Pancreas (tissue), 10 donors: ENCODE data around the gene DEPDC5. TPM values are rescaled to one million over a fixed set of nuclear protein-coding genes. Genes with fewer than 3 reads are reported as not detected.
"Not testable (repeated sequence)": the region's sequence is repeated elsewhere in the genome, so short reads cannot be mapped to it uniquely, and the experiment has no call there.

Source experiments
- ATAC-seq, 4 donors: fragments of 200-7000 bp; cut with Tn5 transposase; one replicate each; pipeline versions ENCODE4 v1.8.0 to v1.9.1; 2020; ENCODE audit warnings: mild to moderate bottlenecking in 4 of 4, moderate library complexity in 4 of 4
- DNase-seq, 6 donors: peaks; one replicate each; pipeline ENCODE4 v3.0.0-alpha.2; 2020
- FAIRE-seq: peaks from 2 replicates; lab custom pipeline; 2012; peaks lifted over from hg19 to GRCh38; lab: Jason Lieb, UNC
- H3K27ac ChIP-seq, 4 donors: fragments of 200-600 bp; sonication (generic); 1 replicate in 3 of 4; 2 replicates in 1 of 4; pipeline versions ENCODE4 v1.5.0 to v1.8.0; 2020
- H3K27me3 ChIP-seq, 4 donors: fragments of 200-600 bp; one replicate each; pipeline ENCODE4 v1.8.0; 2021
- H3K36me3 ChIP-seq, 3 donors: fragments of 200-600 bp; sonication (generic) in 1 of 3; one replicate each; pipeline versions ENCODE4 v1.5.0 to v1.8.0; 2020 to 2021
- H3K4me1 ChIP-seq, 3 donors: fragments of 200-600 bp; one replicate each; pipeline ENCODE4 v1.8.0; 2021
- H3K4me3 ChIP-seq, 4 donors: fragments of 200-600 bp; sonication (generic) in 2 of 4; one replicate each; pipeline versions ENCODE4 v1.5.0 to v1.8.0; 2020 to 2021
- H3K9me3 ChIP-seq, 4 donors: fragments of 200-600 bp; one replicate each; pipeline ENCODE4 v1.8.0; 2021
- CTCF ChIP-seq, 4 donors: fragments of 200-600 bp; sonication (generic) in 3 of 4; IDR thresholded peaks; one replicate each; pipeline versions ENCODE4 v1.5.0 to v1.8.0; 2021; ENCODE audit warnings: antibody characterized with exemption in 4 of 4
- WGBS, 2 donors: extraction: QIAGEN DNeasy Blood & Tissue Kit; methylation state at CpG; one replicate each; pipeline ENCODE4 v1.1.7; 2013; 5-methylcytosine and 5-hydroxymethylcytosine counted together
- intact Hi-C, 3 donors: fragments of 100-400 bp; cut with DNase I; formaldehyde crosslinking; loops; one replicate each; pipeline versions ENCODE4 v1.11.1 to v1.14.2; 2022
- polyA plus RNA-seq, 2 donors: library from polyadenylated mRNA; stranded (reverse); fragments of 200-250 nt; gene quantifications; one replicate each; pipeline ENCODE4 v1.2.3, GENCODE V29; 2013
- total RNA-seq, 6 donors: library from RNA; stranded (reverse); fragmentation: NEBNext Ultra II Directional in 4 of 6; extraction: Animal tissue kit (Norgen Biotek cat#: 25700) in 4 of 6; gene quantifications; one replicate each; pipeline versions ENCODE4 v1.2.1 to v1.2.4, GENCODE V29; 2021 to 2023
- donor health status: healthy with polysubstance abuse.
- donor health status: DM: no; HTN: no; CAD: no; lungs with moderate emphysema.
- donor health status: DM: no; HTN: no; CAD: no.
- donor health status: control.
- donor health status: control.
- donor health status: Bipolar disorder and iron deficiency.
- donor health status: DM: yes; HTN: yes; CAD: no.
- donor health status: DM: no; HTN: no; CAD: no.
- donor health status: DM: no; HTN: no; CAD: no.
- donor health status: DM: yes; HTN: yes; CAD: no.

Gene DEPDC5
- total RNA-seq: 10 to 100 TPM in 1 of 6 donors, 1 to 10 TPM in 5; 5.9 to 17.2 (median 9.0) TPM
- 10 to 100 TPM in 1 of 2 donors, 1 to 10 TPM in 1; 7.7 to 10.1 TPM for polyA plus RNA-seq

- Histone ChIP-seq H3K27ac (peak within 1 kb of the TSS; percentile 87 to 98 (median 92)), H3K27me3 (no peaks in the 10 kb centered on the region), H3K36me3 (no peaks in the 10 kb centered on the region), H3K9me3 (no peaks in the 10 kb centered on the region), H3K4me3 (peak within 1 kb of the TSS; percentile 58 to 86 (median 76)), H3K4me1 (peaks cover 6 to 17% (median 9%) of the 10 kb centered on the region in 3 donors)
- FAIRE-seq (no peak), DNase-seq (peak; percentile 95 to 99 (median 98)), ATAC-seq (peak; percentile 81 to 90 (median 86))
- TF ChIP-seq CTCF (IDR thresholded peaks at IDR 0.05): no peak
- intact Hi-C loops: no loop called here
- 0 to 1% methylated on average over 56 to 65 of the region's 65 CpGs for WGBS, 2 donors
Observed at GRCh38 chr22:31753634-31754501, at the start of gene DEPDC5. TSS of gene DEPDC5 (plus strand) at chr22:31754019. CDS start at chr22:31754922, 903 bp downstream.

GRCh38 chr22:31707519-31707918 lies 46.3 kb upstream of the DEPDC5 start:
- Histone ChIP-seq H3K36me3 (peaks cover 0 to 23% (median 4%) of the 10 kb centered on the region in 3 donors), H3K27me3 (no peaks in the 10 kb centered on the region), H3K4me1 (no peaks in the 10 kb centered on the region), H3K27ac (no peak overlapping the region), H3K4me3 (no peak overlapping the region), H3K9me3 (no peaks in the 10 kb centered on the region)
- intact Hi-C loops: no loop called here
- 91 to 95% methylated on average over 8 of the region's 8 CpGs for WGBS, 2 donors
- no peak for TF ChIP-seq CTCF (IDR thresholded peaks at IDR 0.05)
- ATAC-seq (no peak), DNase-seq (no peak), FAIRE-seq (no peak)

GRCh38 chr22:31711226-31711625 lies 42.6 kb upstream of the DEPDC5 start:
- WGBS, 2 donors: 91 to 96% methylated on average over 12 of the region's 12 CpGs
- DNase-seq, H3K27ac ChIP-seq, FAIRE-seq, H3K4me1 ChIP-seq, H3K9me3 ChIP-seq, H3K4me3 ChIP-seq, ATAC-seq, H3K27me3 ChIP-seq, intact Hi-C loops: not testable (repeated sequence)
- peaks cover 0 to 23% (median 7%) of the 10 kb centered on the region in 3 donors for H3K36me3 ChIP-seq

GRCh38 chr22:31715147-31715778 lies 38.6 kb upstream of the DEPDC5 start:
- WGBS, 2 donors: 43 to 49% methylated on average over 5 of the region's 5 CpGs

More at GRCh38 chr22:31715147-31715778, 38.6 kb upstream of the DEPDC5 start:
- no peak for DNase-seq
- no peak for TF ChIP-seq CTCF (IDR thresholded peaks at IDR 0.05)
- Histone ChIP-seq H3K27ac (no peak overlapping the region), H3K4me1 (no peaks in the 10 kb centered on the region), H3K4me3 (no peak overlapping the region), H3K36me3 (peaks cover 0 to 33% (median 10%) of the 10 kb centered on the region in 3 donors), H3K27me3 (no peaks in the 10 kb centered on the region), H3K9me3 (no peaks in the 10 kb centered on the region)
- intact Hi-C loops: no loop called here
- no peak for FAIRE-seq
- peak in 2 of 4 donors; percentile 43 to 50 for ATAC-seq
